ENCODE results near the gene DLGAP1. TPM values are rescaled to one million over a fixed set of nuclear protein-coding genes. Genes with fewer than 3 reads are reported as not detected.

The DLGAP1 gene
- total and polyA plus RNA-seq, 9 donors: 2.0 to 42.7 (median 3.8) TPM

GRCh38 chr18:3715231-3716080 is 739.7 kb downstream of the DLGAP1 start:
- Histone ChIP-seq H3K36me3 (no peaks in the 10 kb centered on the region), H3K27me3 (no peaks in the 10 kb centered on the region), H3K4me1 (ENCODE audit: insufficient read depth) (no peaks in the 10 kb centered on the region), H3K9me3 (no peaks in the 10 kb centered on the region), H3K4me3 (no peak overlapping the region), H3K27ac (no peak overlapping the region)
- intact Hi-C loops (cut with DNase I): no loop called here
- DNase-seq: no peak
- no peak for TF ChIP-seq POLR2A (IDR thresholded peaks at IDR 0.05)
- no peak for TF ChIP-seq CTCF (IDR thresholded peaks at IDR 0.05)
- TF ChIP-seq EP300 (IDR thresholded peaks at IDR 0.05): no peak
- WGBS, 3 donors: 33 to 45% (median 44%) methylated on average over 5 of the region's 5 CpGs

DNA sequence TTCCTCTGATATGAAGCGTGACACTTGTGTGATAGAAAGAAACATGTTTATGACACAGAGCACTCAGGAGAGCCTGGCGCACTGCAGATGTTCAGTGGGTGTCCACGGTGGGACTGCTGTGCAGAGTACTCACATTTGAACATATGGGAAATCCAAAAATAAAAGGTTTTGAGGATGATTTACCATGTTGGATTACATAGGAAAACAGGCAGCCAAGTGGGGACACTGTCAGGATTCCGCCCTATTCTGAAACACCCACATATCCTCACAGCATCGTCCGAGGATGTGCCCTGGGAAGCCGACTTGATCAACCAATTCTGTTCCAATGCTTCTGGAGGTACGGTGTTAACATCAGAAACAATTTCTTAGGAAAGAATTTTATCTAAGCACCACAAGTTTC is 741.4 kb downstream of the DLGAP1 start:
- no peak overlapping the region for H3K27ac ChIP-seq
- DNase-seq: no peak

DNA sequence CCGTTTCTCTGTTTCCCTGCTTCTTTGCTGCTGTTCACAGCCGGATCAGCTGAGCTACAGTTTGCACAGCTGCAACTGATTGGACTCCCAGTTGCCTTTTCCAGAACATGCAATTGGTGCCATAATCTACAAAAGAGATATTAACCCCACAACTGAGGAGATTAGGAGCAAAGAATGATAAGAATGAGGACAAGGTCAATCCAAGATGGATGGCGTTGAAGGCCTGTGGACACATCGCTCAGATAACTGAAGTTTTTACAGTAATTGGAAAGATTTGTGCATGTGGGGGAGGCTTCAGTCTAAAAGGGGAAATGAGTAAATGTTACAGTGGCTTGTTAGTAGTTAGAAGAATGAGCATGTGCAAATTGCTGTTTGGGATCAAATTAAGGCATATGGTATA is 741.9 kb downstream of the DLGAP1 start:
- 13 to 15% (median 15%) methylated on average over 4 of the region's 4 CpGs for WGBS, 3 donors
- no peaks in the 10 kb centered on the region for H3K36me3 ChIP-seq
- H3K4me1 ChIP-seq (ENCODE audit: insufficient read depth): no peaks in the 10 kb centered on the region
- no peaks in the 10 kb centered on the region for H3K9me3 ChIP-seq
- no peaks in the 10 kb centered on the region for H3K27me3 ChIP-seq
- intact Hi-C loops (cut with DNase I): no loop called here
- DNase-seq: no peak
- no peak for TF ChIP-seq POLR2A (IDR thresholded peaks at IDR 0.05)
- TF ChIP-seq EP300 (IDR thresholded peaks at IDR 0.05): no peak
- no peak for TF ChIP-seq CTCF (IDR thresholded peaks at IDR 0.05)
- H3K4me3 ChIP-seq: no peak overlapping the region
- no peak overlapping the region for H3K27ac ChIP-seq

More for the DNA sequence above, 741.4 kb downstream of the DLGAP1 start:
- Histone ChIP-seq H3K27me3 (no peaks in the 10 kb centered on the region), H3K9me3 (no peaks in the 10 kb centered on the region), H3K4me3 (no peak overlapping the region), H3K4me1 (ENCODE audit: insufficient read depth) (no peaks in the 10 kb centered on the region), H3K36me3 (no peaks in the 10 kb centered on the region)
- WGBS, 3 donors: 65 to 77% (median 76%) methylated on average over 8 of the region's 8 CpGs
- TF ChIP-seq EP300 (IDR thresholded peaks at IDR 0.05): no peak
- no peak for TF ChIP-seq POLR2A (IDR thresholded peaks at IDR 0.05)
- no peak for TF ChIP-seq CTCF (IDR thresholded peaks at IDR 0.05)
- intact Hi-C loops (cut with DNase I): no loop called here

GRCh38 chr18:3712491-3712890 is 742.6 kb downstream of the DLGAP1 start:
- Histone ChIP-seq H3K4me3 (no peak overlapping the region), H3K36me3 (no peaks in the 10 kb centered on the region), H3K27ac (no peak overlapping the region), H3K4me1 (ENCODE audit: insufficient read depth) (no peaks in the 10 kb centered on the region), H3K9me3 (no peaks in the 10 kb centered on the region), H3K27me3 (no peaks in the 10 kb centered on the region)
- intact Hi-C loops (cut with DNase I): no loop called here
- TF ChIP-seq EP300 (IDR thresholded peaks at IDR 0.05) (no peak), POLR2A (IDR thresholded peaks at IDR 0.05) (no peak), CTCF (IDR thresholded peaks at IDR 0.05) (no peak)
- DNase-seq: no peak
- 84 to 91% (median 87%) methylated on average over 5 of the region's 5 CpGs for WGBS, 3 donors
